Measurements from ENCODE around the gene CALML6. TPM values are rescaled to one million over a fixed set of nuclear protein-coding genes. Genes with fewer than 3 reads are reported as not detected.

The CALML6 gene
- total and polyA plus RNA-seq, 8 donors = 0.39 to 4.4 (median 1.1) TPM

DNA sequence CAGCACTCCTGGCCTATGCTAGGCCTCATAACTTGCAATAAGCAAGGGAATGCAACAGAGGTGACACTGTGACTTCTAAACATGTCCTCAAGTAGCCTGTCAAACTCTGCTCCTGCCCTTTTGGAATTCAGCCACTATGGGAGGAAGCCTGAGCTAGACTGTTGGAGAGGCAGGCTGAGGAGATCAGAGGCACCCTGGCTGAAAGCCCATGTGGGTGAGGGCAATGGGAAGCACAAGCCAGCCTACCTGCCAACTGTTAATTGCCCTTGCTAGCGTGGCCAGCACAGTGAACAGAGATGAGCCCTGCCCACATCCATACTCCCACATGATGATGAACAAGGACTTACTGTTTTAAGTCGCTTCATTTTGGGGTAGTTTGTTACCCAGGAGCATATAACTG lies 41.9 kb upstream of the CALML6 start:
- WGBS, 2 donors = 68 to 72% methylated on average over 2 of the region's 2 CpGs
- Histone ChIP-seq H3K27me3 (no peaks in the 10 kb centered on the region), H3K27ac (no peak overlapping the region), H3K4me3 (no peak overlapping the region), H3K4me1 (peaks cover 0 to 3% (median 0%) of the 10 kb centered on the region in 3 donors), H3K36me3 (no peaks in the 10 kb centered on the region), H3K9me3 (no peaks in the 10 kb centered on the region)
- intact Hi-C loops (cut with DNase I) = no loop called here
- peak; percentile 38 to 67 (median 54) for ATAC-seq
- DNase-seq = peak in 3 of 6 donors; percentile 32 to 47 (median 37)
- no peak for FAIRE-seq
- TF ChIP-seq, protein P1, sequence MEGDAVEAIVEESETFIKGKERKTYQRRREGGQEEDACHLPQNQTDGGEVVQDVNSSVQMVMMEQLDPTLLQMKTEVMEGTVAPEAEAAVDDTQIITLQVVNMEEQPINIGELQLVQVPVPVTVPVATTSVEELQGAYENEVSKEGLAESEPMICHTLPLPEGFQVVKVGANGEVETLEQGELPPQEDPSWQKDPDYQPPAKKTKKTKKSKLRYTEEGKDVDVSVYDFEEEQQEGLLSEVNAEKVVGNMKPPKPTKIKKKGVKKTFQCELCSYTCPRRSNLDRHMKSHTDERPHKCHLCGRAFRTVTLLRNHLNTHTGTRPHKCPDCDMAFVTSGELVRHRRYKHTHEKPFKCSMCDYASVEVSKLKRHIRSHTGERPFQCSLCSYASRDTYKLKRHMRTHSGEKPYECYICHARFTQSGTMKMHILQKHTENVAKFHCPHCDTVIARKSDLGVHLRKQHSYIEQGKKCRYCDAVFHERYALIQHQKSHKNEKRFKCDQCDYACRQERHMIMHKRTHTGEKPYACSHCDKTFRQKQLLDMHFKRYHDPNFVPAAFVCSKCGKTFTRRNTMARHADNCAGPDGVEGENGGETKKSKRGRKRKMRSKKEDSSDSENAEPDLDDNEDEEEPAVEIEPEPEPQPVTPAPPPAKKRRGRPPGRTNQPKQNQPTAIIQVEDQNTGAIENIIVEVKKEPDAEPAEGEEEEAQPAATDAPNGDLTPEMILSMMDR (IDR thresholded peaks at IDR 0.05) = no peak

DNA sequence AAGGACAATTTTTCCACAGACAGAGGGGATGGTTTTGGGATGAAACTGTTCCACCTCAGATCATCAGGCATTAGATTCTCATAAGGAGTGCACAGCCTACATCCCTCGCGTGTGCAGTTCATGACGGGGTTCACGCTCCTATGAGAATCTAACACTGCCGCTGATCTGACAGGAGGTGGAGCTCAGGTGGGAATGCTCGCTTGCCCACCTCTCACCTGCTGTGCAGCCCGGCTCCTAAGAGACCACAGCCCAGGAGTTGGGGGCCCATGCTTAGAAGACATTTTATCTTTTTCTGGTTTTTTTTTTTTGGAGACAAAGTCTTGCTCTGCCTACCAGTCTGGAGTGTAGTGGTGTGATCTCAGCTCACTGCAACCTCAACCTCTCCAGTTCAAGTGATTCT lies 40.2 kb upstream of the CALML6 start:
- DNase-seq (peak in 1 of 6 donors; percentile 11), FAIRE-seq (no peak), ATAC-seq (no peak)
- Histone ChIP-seq H3K27me3 (no peaks in the 10 kb centered on the region), H3K4me3 (no peak overlapping the region), H3K27ac (no peak overlapping the region), H3K36me3 (no peaks in the 10 kb centered on the region), H3K9me3 (no peaks in the 10 kb centered on the region), H3K4me1 (no peaks in the 10 kb centered on the region)
- 95 to 98% methylated on average over 7 of the region's 7 CpGs for WGBS, 2 donors
- intact Hi-C loops (cut with DNase I) = no loop called here
- TF ChIP-seq, protein P1 (IDR thresholded peaks at IDR 0.05) = no peak

DNA sequence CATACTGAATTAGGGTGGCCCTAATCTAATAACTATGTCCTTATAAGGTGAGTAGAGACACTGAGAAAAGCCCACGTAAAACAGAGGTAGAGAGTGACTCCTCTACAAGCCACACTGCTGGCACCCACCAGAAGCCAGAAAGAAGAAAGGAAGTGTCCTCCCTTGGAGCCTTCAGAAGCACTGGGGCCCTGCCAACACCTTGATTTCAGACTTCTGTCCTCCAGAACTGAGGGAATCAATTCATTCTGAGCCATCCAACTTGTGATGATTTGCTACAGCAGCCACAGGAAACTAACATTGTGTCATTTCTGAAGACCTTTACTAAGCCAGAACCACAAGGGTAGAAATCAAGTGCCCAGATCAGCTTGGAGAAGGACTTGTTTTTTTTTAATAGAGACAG lies 39.1 kb upstream of the CALML6 start:
- peak in 1 of 6 donors; percentile 3 for DNase-seq
- intact Hi-C loops (cut with DNase I) = no loop called here
- WGBS, 2 donors = 96 to 100% methylated on average over 1 of the region's 1 CpG

DNA sequence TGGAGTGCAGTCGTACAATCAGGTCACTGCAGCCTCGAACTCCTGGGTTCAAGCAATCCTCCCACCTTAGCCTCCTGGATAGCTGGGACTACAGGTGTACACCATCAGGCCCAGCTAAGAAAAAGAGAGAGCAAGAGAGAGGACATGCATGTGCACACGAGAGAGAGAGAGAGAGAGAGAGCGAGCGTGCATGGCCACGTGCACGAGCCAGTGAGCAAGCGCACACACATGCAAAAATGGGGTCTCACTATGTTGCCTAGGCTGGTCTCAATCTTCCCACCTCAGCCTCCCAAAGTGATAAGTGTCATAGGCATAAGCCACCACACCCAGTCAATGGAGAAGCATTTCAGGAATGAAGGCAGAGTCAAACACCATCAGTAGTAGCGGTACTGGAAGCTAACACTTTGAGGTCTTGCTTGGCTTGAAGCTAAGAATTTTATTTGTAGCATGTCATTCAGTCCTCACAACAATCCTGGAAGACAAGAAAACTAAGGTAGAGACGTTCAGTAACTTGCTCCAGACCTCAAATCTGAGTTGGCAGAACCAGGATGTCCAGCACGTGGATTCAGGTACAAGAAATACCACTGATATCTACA lies 38.6 kb upstream of the CALML6 start:
- Histone ChIP-seq H3K36me3 (no peaks in the 10 kb centered on the region), H3K27ac (no peak overlapping the region), H3K9me3 (no peaks in the 10 kb centered on the region), H3K4me1 (peaks cover 8 to 9% (median 8%) of the 10 kb centered on the region in 3 donors), H3K4me3 (no peak overlapping the region), H3K27me3 (no peaks in the 10 kb centered on the region)
- intact Hi-C loops (cut with DNase I) = no loop called here
- FAIRE-seq (no peak), DNase-seq (peak in 1 of 6 donors; percentile 4), ATAC-seq (no peak)
- TF ChIP-seq, protein P1 (IDR thresholded peaks at IDR 0.05) = no peak
- WGBS, 2 donors = 86 to 88% methylated on average over 11 of the region's 11 CpGs

More for the DNA sequence above, 39.1 kb upstream of the CALML6 start:
- Histone ChIP-seq H3K4me1 (peaks cover 4 to 7% (median 5%) of the 10 kb centered on the region in 3 donors), H3K36me3 (no peaks in the 10 kb centered on the region), H3K9me3 (no peaks in the 10 kb centered on the region), H3K4me3 (no peak overlapping the region), H3K27me3 (no peaks in the 10 kb centered on the region), H3K27ac (no peak overlapping the region)
- ATAC-seq (no peak), FAIRE-seq (no peak)
- TF ChIP-seq, protein P1 (IDR thresholded peaks at IDR 0.05) = no peak

DNA sequence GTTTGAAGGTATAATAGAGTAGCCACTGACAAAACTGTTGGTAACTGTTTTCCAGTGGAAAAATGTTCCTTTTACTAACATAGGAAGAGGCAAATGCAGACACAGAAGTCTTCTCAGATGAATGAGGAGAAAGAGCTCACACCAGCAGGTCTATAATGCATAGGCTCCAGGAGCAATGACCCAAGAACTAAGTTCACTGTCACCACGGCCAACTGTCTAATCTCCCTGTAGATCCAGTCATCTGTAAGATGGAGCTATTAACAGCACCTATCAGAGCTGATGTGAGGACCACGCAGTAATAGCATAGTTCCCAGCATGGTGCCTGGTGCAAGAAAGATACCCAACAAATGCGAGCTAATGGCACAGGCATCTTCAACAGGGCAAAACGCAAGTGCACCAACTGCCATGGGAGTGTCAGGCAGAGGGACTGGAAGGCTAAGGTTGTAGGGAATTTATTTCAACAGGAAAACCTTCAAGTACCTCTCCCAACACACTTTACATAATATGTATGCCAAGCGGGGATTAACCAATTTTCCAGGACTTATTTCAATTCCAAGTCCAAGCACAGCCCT lies 37.1 kb upstream of the CALML6 start:
- no peak overlapping the region for H3K4me3 ChIP-seq
- ATAC-seq = no peak
- WGBS, 2 donors = 85 to 90% methylated on average over 5 of the region's 5 CpGs
- no peak for FAIRE-seq
- H3K27ac ChIP-seq = no peak overlapping the region
- H3K9me3 ChIP-seq = no peaks in the 10 kb centered on the region
- peaks cover 8 to 13% (median 8%) of the 10 kb centered on the region in 3 donors for H3K4me1 ChIP-seq
- H3K27me3 ChIP-seq = no peaks in the 10 kb centered on the region
- no peaks in the 10 kb centered on the region for H3K36me3 ChIP-seq
- DNase-seq = peak in 1 of 6 donors; percentile 3
- TF ChIP-seq, protein P1 (IDR thresholded peaks at IDR 0.05) = no peak
- intact Hi-C loops (cut with DNase I) = no loop called here
